ENCODE data around the gene ERGIC3. TPM values are rescaled to one million over a fixed set of nuclear protein-coding genes. Genes with fewer than 3 reads are reported as not detected.

Gene ERGIC3
- total and polyA plus RNA-seq, 2 of the 4 experiments (the other 2 are of a cell fraction), result 434 to 438 TPM

GRCh38 chr20:35510951-35511735, 30.7 kb upstream of the ERGIC3 start:
- H3K4ac ChIP-seq (ENCODE audit: low read depth, low read length), result no peak overlapping the region
- H3K9me1 ChIP-seq (ENCODE audit: insufficient read depth, low read length), result peaks cover 17% of the 10 kb centered on the region
- peaks cover 9% of the 10 kb centered on the region for H3K4me1 ChIP-seq (ENCODE audit: control insufficient read depth, insufficient read depth, low read length)
- no peak overlapping the region for H2BK120ac ChIP-seq (ENCODE audit: low read depth, low read length)
- H3K18ac ChIP-seq (ENCODE audit: low read depth, low read length), result no peak overlapping the region
- ChIA-PET POLR2A (ENCODE audit: unreplicated experiment) (no interaction called here), CTCF (no interaction called here)
- ATAC-seq (ENCODE audit: low read depth) (no peak), DNase-seq (no peak)
- H4K5ac ChIP-seq (ENCODE audit: low read depth, low read length), result no peak overlapping the region
- H3K4me2 ChIP-seq (ENCODE audit: low read depth, low read length), result no peak overlapping the region
- intact Hi-C loops (cut with micrococcal nuclease), result loop anchor here (5.0 to 10.0 kb wide), 2 partner anchors 104 to 151 kb away; partner anchors contain the start of genes CPNE1, RBM12 and SPAG4
- WGBS, 2 experiments (ENCODE audit: extremely low coverage in 2 of 2, insufficient read length in 1 of 2), result no CpG with 5 or more reads among the region's 12 CpGs
- no peak overlapping the region for H2BK5ac ChIP-seq (ENCODE audit: low read depth, low read length, poor library complexity, severe bottlenecking)
- H2AK9ac ChIP-seq (replicated peaks; ENCODE audit: low read depth, low read length, poor library complexity), result no peak overlapping the region
- no TSS peak for BruUV-seq (replicated peaks)
- TF ChIP-seq ELK1 (IDR thresholded peaks at IDR 0.05; ENCODE audit: borderline replicate concordance, low read depth, low read length) (no peak), MAFK (IDR thresholded peaks at IDR 0.05; ENCODE audit: low read depth, low read length) (no peak), CEBPB (IDR thresholded peaks at IDR 0.05; ENCODE audit: low read depth, low read length) (no peak)
- no peak overlapping the region for H3K23ac ChIP-seq (ENCODE audit: low read depth, low read length)
- H2BK20ac ChIP-seq (ENCODE audit: low read depth, low read length), result no peak overlapping the region
- in situ Hi-C loops (cut with MboI; ENCODE audit: low sequenced_read_pairs), result loop anchor here (25.0 kb wide), 1 partner anchor 401 kb away; no protein-coding TSS in a partner anchor
- H2AK5ac ChIP-seq (ENCODE audit: low read depth, low read length), result no peak overlapping the region
- H3K79me1 ChIP-seq (ENCODE audit: low read depth in 1 of 2, low read length in 2 of 2), result peaks cover 0 to 10% of the 10 kb centered on the region in 2 experiments; a peak in 2 of 4 replicates
- H3K9ac ChIP-seq (ENCODE audit: low read depth, low read length), result no peak overlapping the region
- no peak overlapping the region for H2BK15ac ChIP-seq (ENCODE audit: low read depth, low read length)
- peaks cover 34% of the 10 kb centered on the region for H4K20me1 ChIP-seq (ENCODE audit: insufficient read depth, low read length)
- H3K27me3 ChIP-seq (ENCODE audit: control insufficient read depth, insufficient read depth, low read length), result no peaks in the 10 kb centered on the region
- H3K4me3 ChIP-seq (ENCODE audit: insufficient read depth, low read depth, low read length), result no peak overlapping the region
- H2AFZ ChIP-seq (replicated peaks; ENCODE audit: low read length, poor library complexity), result no peak overlapping the region
- H3K14ac ChIP-seq (replicated peaks; ENCODE audit: low read depth, low read length), result no peak overlapping the region
- no peaks in the 10 kb centered on the region for H3K9me3 ChIP-seq (ENCODE audit: control insufficient read depth, insufficient read depth, low read length)
- H3K56ac ChIP-seq (ENCODE audit: extremely low read depth, insufficient read depth, low read length), result no peak overlapping the region
- H4K8ac ChIP-seq (ENCODE audit: low read depth in 2 of 2, low read length in 2 of 2), result no peak overlapping the region
- H3K36me3 ChIP-seq (ENCODE audit: control insufficient read depth, insufficient read depth, low read length), result peaks cover 46% of the 10 kb centered on the region
- no peak overlapping the region for H3K27ac ChIP-seq (ENCODE audit: insufficient read depth, low read length)
- H4K91ac ChIP-seq (ENCODE audit: insufficient read depth, low read depth, low read length), result no peak overlapping the region
- dilution Hi-C loops (cut with HindIII; ENCODE audit: low sequenced_read_pairs, unreplicated experiment), result no loop called here

All from IMR-90 (cell line).